ENCODE results near the gene ATP10D. TPM values are rescaled to one million over a fixed set of nuclear protein-coding genes. Genes with fewer than 3 reads are reported as not detected.

ATP10D gene
- total RNA-seq, 1 experiment from 2014 or later = 16.2 TPM

- DNase-seq (ENCODE audit: unreplicated experiment) = no peak
- Mint-ChIP-seq H3K27ac (ENCODE audit: low read depth, unreplicated experiment) (no peak overlapping the region), H3K4me1 (ENCODE audit: insufficient read depth, unreplicated experiment) (no peaks in the 10 kb centered on the region), H3K9me3 (ENCODE audit: unreplicated experiment) (peaks cover 1% of the 10 kb centered on the region), H3K27me3 (ENCODE audit: insufficient read depth, unreplicated experiment) (no peaks in the 10 kb centered on the region), H3K4me3 (ENCODE audit: unreplicated experiment) (no peak overlapping the region), H3K36me3 (ENCODE audit: insufficient read depth, unreplicated experiment) (no peaks in the 10 kb centered on the region)
- POLR2A ChIA-PET = no interaction called here
- TF ChIP-seq CTCF (IDR thresholded peaks at IDR 0.05; ENCODE audit: unreplicated experiment) = no peak
- intact Hi-C loops (cut with micrococcal nuclease) = no loop called here
- CTCF ChIA-PET = interaction anchor here (0.7 kb wide), 1 partner anchor 75 kb away, joined by 3 read pairs; no protein-coding TSS in a partner anchor
- no TSS peak for BruUV-seq (replicated peaks)
These were observed 132.5 kb downstream of the ATP10D start for GRCh38 chr4:47617607-47618006.

GRCh38 chr4:47619691-47620090 lies 134.6 kb downstream of the ATP10D start:
- DNase-seq (ENCODE audit: unreplicated experiment) = no peak
- Mint-ChIP-seq H3K4me3 (ENCODE audit: unreplicated experiment) (no peak overlapping the region), H3K4me1 (ENCODE audit: insufficient read depth, unreplicated experiment) (no peaks in the 10 kb centered on the region), H3K27ac (ENCODE audit: low read depth, unreplicated experiment) (no peak overlapping the region), H3K27me3 (ENCODE audit: insufficient read depth, unreplicated experiment) (no peaks in the 10 kb centered on the region), H3K36me3 (ENCODE audit: insufficient read depth, unreplicated experiment) (no peaks in the 10 kb centered on the region), H3K9me3 (ENCODE audit: unreplicated experiment) (peaks cover 9% of the 10 kb centered on the region)
- BruUV-seq (replicated peaks) = no TSS peak
- ChIA-PET POLR2A (no interaction called here), CTCF (interaction anchor here (0.7 to 1.1 kb wide), 3 partner anchors 23 to 217 kb away, joined by 3 to 4 read pairs (median 3); no protein-coding TSS in a partner anchor)
- intact Hi-C loops (cut with micrococcal nuclease) = no loop called here
- no peak for TF ChIP-seq CTCF (IDR thresholded peaks at IDR 0.05; ENCODE audit: unreplicated experiment)

- H3K4me3 Mint-ChIP-seq (ENCODE audit: unreplicated experiment) = no peak overlapping the region
- no peak for TF ChIP-seq CTCF (IDR thresholded peaks at IDR 0.05; ENCODE audit: unreplicated experiment)
- DNase-seq (ENCODE audit: unreplicated experiment) = no peak
- H3K27me3 Mint-ChIP-seq (ENCODE audit: insufficient read depth, unreplicated experiment) = no peaks in the 10 kb centered on the region
- no peaks in the 10 kb centered on the region for H3K4me1 Mint-ChIP-seq (ENCODE audit: insufficient read depth, unreplicated experiment)
- H3K36me3 Mint-ChIP-seq (ENCODE audit: insufficient read depth, unreplicated experiment) = no peaks in the 10 kb centered on the region
- H3K27ac Mint-ChIP-seq (ENCODE audit: low read depth, unreplicated experiment) = no peak overlapping the region
- intact Hi-C loops (cut with micrococcal nuclease) = no loop called here
- BruUV-seq (replicated peaks) = no TSS peak
- ChIA-PET POLR2A (no interaction called here), CTCF (interaction anchor here (1.1 kb wide), 1 partner anchor 48 kb away, joined by 3 read pairs; no protein-coding TSS in a partner anchor)
- H3K9me3 Mint-ChIP-seq (ENCODE audit: unreplicated experiment) = peaks cover 9% of the 10 kb centered on the region
These were observed 136.1 kb downstream of the ATP10D start for GRCh38 chr4:47621181-47621580.

DNA sequence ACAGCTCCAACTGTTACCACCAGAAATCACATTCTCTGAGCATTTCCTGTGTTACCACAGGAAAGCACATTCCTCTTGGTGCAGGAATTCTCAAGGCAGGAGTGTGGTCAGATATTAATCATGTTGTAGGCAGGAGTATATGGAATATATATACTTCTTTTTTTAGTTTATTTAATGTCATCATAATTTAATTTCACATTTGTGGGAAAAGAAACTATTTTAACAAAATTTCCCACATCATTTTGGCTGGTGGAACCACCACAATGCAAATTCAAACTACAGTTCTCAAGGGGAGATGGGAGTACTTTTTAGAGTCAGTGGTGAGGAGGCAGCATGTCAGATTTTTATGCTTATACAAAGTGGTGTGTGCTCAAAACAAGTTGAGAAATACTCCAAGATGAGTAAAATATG lies 139.0 kb downstream of the ATP10D start:
- no peak for DNase-seq (ENCODE audit: unreplicated experiment)
- Mint-ChIP-seq H3K27ac (ENCODE audit: low read depth, unreplicated experiment) (no peak overlapping the region), H3K4me3 (ENCODE audit: unreplicated experiment) (no peak overlapping the region), H3K36me3 (ENCODE audit: insufficient read depth, unreplicated experiment) (no peaks in the 10 kb centered on the region), H3K4me1 (ENCODE audit: insufficient read depth, unreplicated experiment) (no peaks in the 10 kb centered on the region), H3K27me3 (ENCODE audit: insufficient read depth, unreplicated experiment) (no peaks in the 10 kb centered on the region), H3K9me3 (ENCODE audit: unreplicated experiment) (peaks cover 9% of the 10 kb centered on the region)
- CTCF ChIA-PET = no interaction called here
- intact Hi-C loops (cut with micrococcal nuclease) = no loop called here
- POLR2A ChIA-PET = no interaction called here
- no TSS peak for BruUV-seq (replicated peaks)
- no peak for TF ChIP-seq CTCF (IDR thresholded peaks at IDR 0.05; ENCODE audit: unreplicated experiment)
